ENCODE measurements around the gene FAM240B.

- TF ChIP-seq POLR2A (IDR thresholded peaks at IDR 0.05; ENCODE audit: low read depth, low read length) (no peak), POLR2AphosphoS5 (IDR thresholded peaks at IDR 0.05; ENCODE audit: low read depth, low read length) (no peak), TAF1 (IDR thresholded peaks at IDR 0.05; ENCODE audit: low read depth, low read length) (no peak), SPI1 (IDR thresholded peaks at IDR 0.05; ENCODE audit: low read depth, low read length) (no peak), POU2F2 (IDR thresholded peaks at IDR 0.05; ENCODE audit: low read depth, low read length) (no peak), PAX5 (IDR thresholded peaks at IDR 0.05; ENCODE audit: insufficient read depth, low read length, severe bottlenecking) (no peak)
Observed at GRCh38 chr9:38656896-38657295, 63.0 kb downstream of the FAM240B start.

Data from GM12891 (cell line).